HepG2 (cell line): ENCODE data around the gene RBL1. TPM values are rescaled to one million over a fixed set of nuclear protein-coding genes. Genes with fewer than 3 reads are reported as not detected.

ENCODE experiments used
- ARID5B ChIP-seq: IDR thresholded peaks from 2 replicates; pipeline ENCODE4 v1.4.0; 2020; ENCODE audit warnings: mild to moderate bottlenecking, missing genetic modification reagents
- CERS6 ChIP-seq: sonication (generic); formaldehyde crosslinking; IDR thresholded peaks from 2 replicates; pipeline ENCODE4 v1.5.0; 2020; ENCODE audit warnings: missing genetic modification reagents
- KLF12 ChIP-seq: sonication (generic); formaldehyde crosslinking; IDR thresholded peaks from 2 replicates; pipeline ENCODE4 v1.4.0; 2020; ENCODE audit warnings: missing genetic modification reagents, borderline replicate concordance
- TCF7L2 ChIP-seq: IDR thresholded peaks from 2 replicates; pipeline ENCODE4 v1.6.1; 2011; ENCODE audit warnings: mild to moderate bottlenecking, low read depth, low read length, moderate library complexity
- THRA ChIP-seq: sonication (generic); formaldehyde crosslinking; IDR thresholded peaks from 2 replicates; pipeline ENCODE4 v1.4.0; 2020; ENCODE audit warnings: missing genetic modification reagents, borderline replicate concordance
- ZBTB21 ChIP-seq: sonication (generic); formaldehyde crosslinking; IDR thresholded peaks from 2 replicates; pipeline ENCODE4 v1.4.0; 2020; ENCODE audit warnings: missing genetic modification reagents
- ZFP62 ChIP-seq: sonication (generic); formaldehyde crosslinking; IDR thresholded peaks from 2 replicates; pipeline ENCODE4 v1.4.0; 2020; ENCODE audit warnings: missing genetic modification reagents
- ZNF605 ChIP-seq: sonication (generic); formaldehyde crosslinking; IDR thresholded peaks from 2 replicates; pipeline ENCODE4 v1.8.0; 2022; ENCODE audit warnings: mild to moderate bottlenecking, missing genetic modification reagents
- ZNF644 ChIP-seq: IDR thresholded peaks from 2 replicates; pipeline ENCODE4 v1.6.1; 2016; ENCODE audit warnings: low read depth
- polyA plus RNA-seq, 8 experiments: library from polyadenylated mRNA; depleted of rRNA in 3 of 8; stranded (reverse) in 7 of 8; unstranded in 1 of 8; fragments of >200 nt; fragmentation: Illumina TruSeq in 4 of 8; extraction: Trizol in 4 of 8; gene quantifications; 2 replicates each; pipeline versions ENCODE4 v1.2.1 to v1.2.3, GENCODE V29; 2011 to 2016; ENCODE audit warnings: low read depth in 4 of 8, missing spikeins in 1 of 8, mixed read lengths in 1 of 8; ENCODE audit not compliant: insufficient read depth in 1 of 8
- total RNA-seq, 5 experiments: library from RNA; depleted of rRNA; stranded (reverse); fragments of >200 nt; fragmentation: Illumina TruSeq; extraction: Trizol; gene quantifications; 2 replicates each; pipeline ENCODE4 v1.2.3, GENCODE V29; 2016; ENCODE audit warnings: low read depth in 1 of 5
- TF ChIP-seq, protein P1 (sequence below): sonication (generic); formaldehyde crosslinking; IDR thresholded peaks from 2 replicates; pipeline ENCODE4 v1.5.0; 2020; ENCODE audit warnings: mild to moderate bottlenecking, missing genetic modification reagents, borderline replicate concordance
- TF ChIP-seq, protein P2 (sequence below): sonication (generic); formaldehyde crosslinking; IDR thresholded peaks from 2 replicates; pipeline ENCODE4 v1.8.0; 2023; ENCODE audit warnings: mild to moderate bottlenecking, missing genetic modification reagents
- TF ChIP-seq, protein P3 (sequence below): sonication (generic); formaldehyde crosslinking; IDR thresholded peaks from 2 replicates; pipeline ENCODE4 v1.5.0; 2020; ENCODE audit warnings: missing genetic modification reagents
- TF ChIP-seq, protein P4 (sequence below): sonication (generic); formaldehyde crosslinking; IDR thresholded peaks from 2 replicates; pipeline ENCODE4 v1.5.1; 2020; ENCODE audit warnings: mild to moderate bottlenecking, missing genetic modification reagents, moderate library complexity

The RBL1 gene
- total and polyA plus RNA-seq, 2 of the 13 experiments (the other 11 are each of a cell fraction or from before 2014, with no cell fraction given): 6.0 to 27.5 TPM

- peak; percentile 36; the same call in 1 of the 2 replicates for TF ChIP-seq ZBTB21 (CRISPR knock-in tag)
- TF ChIP-seq, protein P1, sequence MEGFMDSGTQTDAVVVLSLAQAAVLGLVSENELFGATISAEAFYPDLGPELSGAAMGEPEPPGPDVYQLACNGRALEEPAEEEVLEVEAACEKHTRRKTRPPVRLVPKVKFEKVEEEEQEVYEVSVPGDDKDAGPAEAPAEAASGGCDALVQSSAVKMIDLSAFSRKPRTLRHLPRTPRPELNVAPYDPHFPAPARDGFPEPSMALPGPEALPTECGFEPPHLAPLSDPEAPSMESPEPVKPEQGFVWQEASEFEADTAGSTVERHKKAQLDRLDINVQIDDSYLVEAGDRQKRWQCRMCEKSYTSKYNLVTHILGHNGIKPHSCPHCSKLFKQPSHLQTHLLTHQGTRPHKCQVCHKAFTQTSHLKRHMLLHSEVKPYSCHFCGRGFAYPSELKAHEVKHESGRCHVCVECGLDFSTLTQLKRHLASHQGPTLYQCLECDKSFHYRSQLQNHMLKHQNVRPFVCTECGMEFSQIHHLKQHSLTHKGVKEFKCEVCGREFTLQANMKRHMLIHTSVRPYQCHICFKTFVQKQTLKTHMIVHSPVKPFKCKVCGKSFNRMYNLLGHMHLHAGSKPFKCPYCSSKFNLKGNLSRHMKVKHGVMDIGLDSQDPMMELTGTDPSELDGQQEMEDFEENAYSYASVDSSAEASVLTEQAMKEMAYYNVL (CRISPR knock-in tag): peak; percentile 84; the same call in 1 of the 2 replicates
- TF ChIP-seq, protein P2, sequence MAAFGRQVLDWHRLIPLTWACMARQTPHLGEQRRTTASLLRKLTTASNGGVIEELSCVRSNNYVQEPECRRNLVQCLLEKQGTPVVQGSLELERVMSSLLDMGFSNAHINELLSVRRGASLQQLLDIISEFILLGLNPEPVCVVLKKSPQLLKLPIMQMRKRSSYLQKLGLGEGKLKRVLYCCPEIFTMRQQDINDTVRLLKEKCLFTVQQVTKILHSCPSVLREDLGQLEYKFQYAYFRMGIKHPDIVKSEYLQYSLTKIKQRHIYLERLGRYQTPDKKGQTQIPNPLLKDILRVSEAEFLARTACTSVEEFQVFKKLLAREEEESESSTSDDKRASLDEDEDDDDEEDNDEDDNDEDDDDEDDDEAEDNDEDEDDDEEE (CRISPR knock-in tag): peak; percentile 68; the same call in 1 of the 2 replicates
- peak; percentile 94 for TF ChIP-seq ZNF644 (CRISPR knock-in tag)
- no peak for TF ChIP-seq KLF12 (CRISPR knock-in tag)
- TF ChIP-seq THRA: peak; percentile 7; the same call in 1 of the 2 replicates
- peak; percentile 53; the same call in 1 of the 2 replicates for TF ChIP-seq ARID5B (CRISPR knock-in tag)
- TF ChIP-seq TCF7L2: no peak
- no peak for TF ChIP-seq CERS6 (CRISPR knock-in tag)
- TF ChIP-seq ZFP62 (CRISPR knock-in tag): no peak
- no peak for TF ChIP-seq ZNF605 (CRISPR knock-in tag)
- TF ChIP-seq, protein P3, sequence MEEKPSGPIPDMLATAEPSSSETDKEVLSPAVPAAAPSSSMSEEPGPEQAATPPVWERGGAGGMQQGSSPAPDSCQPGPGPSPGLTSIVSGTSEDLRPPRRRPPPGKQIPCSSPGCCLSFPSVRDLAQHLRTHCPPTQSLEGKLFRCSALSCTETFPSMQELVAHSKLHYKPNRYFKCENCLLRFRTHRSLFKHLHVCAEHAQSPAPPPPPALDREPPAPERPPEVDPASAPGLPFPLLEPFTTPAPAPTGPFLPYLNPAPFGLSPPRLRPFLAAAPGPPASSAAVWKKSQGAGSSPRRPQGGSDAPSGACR (CRISPR knock-in tag): no peak
- TF ChIP-seq, protein P4, sequence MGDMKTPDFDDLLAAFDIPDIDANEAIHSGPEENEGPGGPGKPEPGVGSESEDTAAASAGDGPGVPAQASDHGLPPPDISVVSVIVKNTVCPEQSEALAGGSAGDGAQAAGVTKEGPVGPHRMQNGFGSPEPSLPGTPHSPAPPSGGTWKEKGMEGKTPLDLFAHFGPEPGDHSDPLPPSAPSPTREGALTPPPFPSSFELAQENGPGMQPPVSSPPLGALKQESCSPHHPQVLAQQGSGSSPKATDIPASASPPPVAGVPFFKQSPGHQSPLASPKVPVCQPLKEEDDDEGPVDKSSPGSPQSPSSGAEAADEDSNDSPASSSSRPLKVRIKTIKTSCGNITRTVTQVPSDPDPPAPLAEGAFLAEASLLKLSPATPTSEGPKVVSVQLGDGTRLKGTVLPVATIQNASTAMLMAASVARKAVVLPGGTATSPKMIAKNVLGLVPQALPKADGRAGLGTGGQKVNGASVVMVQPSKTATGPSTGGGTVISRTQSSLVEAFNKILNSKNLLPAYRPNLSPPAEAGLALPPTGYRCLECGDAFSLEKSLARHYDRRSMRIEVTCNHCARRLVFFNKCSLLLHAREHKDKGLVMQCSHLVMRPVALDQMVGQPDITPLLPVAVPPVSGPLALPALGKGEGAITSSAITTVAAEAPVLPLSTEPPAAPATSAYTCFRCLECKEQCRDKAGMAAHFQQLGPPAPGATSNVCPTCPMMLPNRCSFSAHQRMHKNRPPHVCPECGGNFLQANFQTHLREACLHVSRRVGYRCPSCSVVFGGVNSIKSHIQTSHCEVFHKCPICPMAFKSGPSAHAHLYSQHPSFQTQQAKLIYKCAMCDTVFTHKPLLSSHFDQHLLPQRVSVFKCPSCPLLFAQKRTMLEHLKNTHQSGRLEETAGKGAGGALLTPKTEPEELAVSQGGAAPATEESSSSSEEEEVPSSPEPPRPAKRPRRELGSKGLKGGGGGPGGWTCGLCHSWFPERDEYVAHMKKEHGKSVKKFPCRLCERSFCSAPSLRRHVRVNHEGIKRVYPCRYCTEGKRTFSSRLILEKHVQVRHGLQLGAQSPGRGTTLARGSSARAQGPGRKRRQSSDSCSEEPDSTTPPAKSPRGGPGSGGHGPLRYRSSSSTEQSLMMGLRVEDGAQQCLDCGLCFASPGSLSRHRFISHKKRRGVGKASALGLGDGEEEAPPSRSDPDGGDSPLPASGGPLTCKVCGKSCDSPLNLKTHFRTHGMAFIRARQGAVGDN (CRISPR knock-in tag): no peak
Observed at GRCh38 chr20:36957875-36958667, 137.7 kb downstream of the RBL1 start (continued).
